HL-60 (cell line): ENCODE data around the gene ANO2.

ENCODE experiments used
- GABPA ChIP-seq: IDR thresholded peaks from 2 replicates; pipeline ENCODE4 v1.6.1; 2012; ENCODE audit warnings: low read depth
- POLR2AphosphoS5 ChIP-seq: IDR thresholded peaks from 2 replicates; pipeline ENCODE4 v1.6.1; 2012; ENCODE audit warnings: low read depth
- REST ChIP-seq: IDR thresholded peaks from 2 replicates; pipeline ENCODE4 v1.6.1; 2012; ENCODE audit warnings: low read depth; ENCODE audit not compliant: insufficient replicate concordance
- SPI1 ChIP-seq: IDR thresholded peaks from 2 replicates; pipeline ENCODE4 v1.6.1; 2012; ENCODE audit warnings: low read depth, mild to moderate bottlenecking, borderline replicate concordance
- TF ChIP-seq, protein P1 (sequence below): IDR thresholded peaks from one replicate; pipeline ENCODE4 v1.5.1; 2011; ENCODE audit warnings: low read length, control low read depth, inconsistent platforms; ENCODE audit not compliant: insufficient read depth

DNA sequence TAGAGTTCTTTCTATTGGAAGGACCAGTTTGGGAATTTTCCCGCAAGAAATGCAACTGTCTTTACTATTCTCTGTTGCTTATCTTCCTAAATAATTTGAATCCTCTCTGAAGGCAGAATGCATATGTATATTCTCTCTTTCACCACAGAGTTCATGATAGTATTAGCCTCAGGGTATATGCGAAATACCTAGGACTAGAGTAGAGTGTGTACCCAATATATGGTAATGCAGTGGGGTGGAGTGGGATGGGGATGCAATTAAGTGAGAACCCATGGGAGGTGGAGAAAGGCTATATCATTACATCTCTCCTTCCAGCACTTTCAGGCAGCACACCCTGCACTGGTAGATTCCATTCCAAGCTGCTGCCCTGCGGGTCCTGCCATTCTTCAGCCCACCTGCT is 207.3 kb downstream of the ANO2 start:
- TF ChIP-seq, protein P1, sequence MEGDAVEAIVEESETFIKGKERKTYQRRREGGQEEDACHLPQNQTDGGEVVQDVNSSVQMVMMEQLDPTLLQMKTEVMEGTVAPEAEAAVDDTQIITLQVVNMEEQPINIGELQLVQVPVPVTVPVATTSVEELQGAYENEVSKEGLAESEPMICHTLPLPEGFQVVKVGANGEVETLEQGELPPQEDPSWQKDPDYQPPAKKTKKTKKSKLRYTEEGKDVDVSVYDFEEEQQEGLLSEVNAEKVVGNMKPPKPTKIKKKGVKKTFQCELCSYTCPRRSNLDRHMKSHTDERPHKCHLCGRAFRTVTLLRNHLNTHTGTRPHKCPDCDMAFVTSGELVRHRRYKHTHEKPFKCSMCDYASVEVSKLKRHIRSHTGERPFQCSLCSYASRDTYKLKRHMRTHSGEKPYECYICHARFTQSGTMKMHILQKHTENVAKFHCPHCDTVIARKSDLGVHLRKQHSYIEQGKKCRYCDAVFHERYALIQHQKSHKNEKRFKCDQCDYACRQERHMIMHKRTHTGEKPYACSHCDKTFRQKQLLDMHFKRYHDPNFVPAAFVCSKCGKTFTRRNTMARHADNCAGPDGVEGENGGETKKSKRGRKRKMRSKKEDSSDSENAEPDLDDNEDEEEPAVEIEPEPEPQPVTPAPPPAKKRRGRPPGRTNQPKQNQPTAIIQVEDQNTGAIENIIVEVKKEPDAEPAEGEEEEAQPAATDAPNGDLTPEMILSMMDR, result no peak
- TF ChIP-seq POLR2AphosphoS5, result no peak
- no peak for TF ChIP-seq REST
- TF ChIP-seq SPI1, result no peak
- TF ChIP-seq GABPA, result no peak
